Measurements from ENCODE around the gene RP9. TPM values are rescaled to one million over a fixed set of nuclear protein-coding genes. Genes with fewer than 3 reads are reported as not detected.

The RP9 gene
- total RNA-seq, 1 experiment from 2014 or later = 16.2 TPM

DNA sequence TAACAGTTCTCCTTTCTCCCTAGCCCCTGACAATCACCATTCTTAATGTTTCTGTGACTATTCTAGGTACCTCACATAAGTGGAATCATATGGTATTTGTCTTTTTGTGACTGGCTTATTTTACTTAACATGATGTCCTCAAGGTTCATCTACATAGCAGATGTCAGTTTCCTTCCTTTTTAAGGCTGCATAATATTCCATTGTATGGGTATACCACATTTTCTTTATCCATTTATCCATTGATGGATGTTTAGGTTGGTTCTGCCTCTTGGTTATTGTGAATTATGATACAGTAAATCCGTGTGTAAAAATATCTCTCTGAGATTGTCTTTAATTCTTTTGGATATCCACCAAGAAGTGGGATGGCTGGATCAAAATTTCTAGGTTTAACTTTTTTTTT, 33.4 kb upstream of the RP9 start:
- Histone ChIP-seq H3K4ac (ENCODE audit: low read depth, low read length) (no peak overlapping the region), H2BK12ac (ENCODE audit: insufficient read length, low read depth, low read length) (no peak overlapping the region), H3K9ac (ENCODE audit: extremely low read depth, insufficient read length, low read length) (no peak overlapping the region), H3K4me1 (ENCODE audit: insufficient read depth, low read length) (no peaks in the 10 kb centered on the region; the same call in 1 of the 2 replicates), H2BK120ac (ENCODE audit: low read depth, low read length, poor library complexity, severe bottlenecking) (no peak overlapping the region), H2AK5ac (ENCODE audit: insufficient read length, low read length) (no peak overlapping the region), H3K4me2 (ENCODE audit: insufficient read depth, insufficient read length, low read length) (no peak overlapping the region), H4K5ac (ENCODE audit: insufficient read length, low read depth, low read length) (no peak overlapping the region), H2AFZ (ENCODE audit: low read length) (no peak overlapping the region), H2BK5ac (ENCODE audit: insufficient read length, low read length) (no peak overlapping the region), H3K79me1 (ENCODE audit: insufficient read depth, low read depth, low read length, poor library complexity, severe bottlenecking) (no peaks in the 10 kb centered on the region), H2BK20ac (ENCODE audit: low read depth, low read length, poor library complexity, severe bottlenecking) (no peak overlapping the region), H3K18ac (ENCODE audit: insufficient read length, low read depth, low read length) (no peak overlapping the region), H4K91ac (ENCODE audit: insufficient read length, low read depth, low read length) (no peak overlapping the region), H3K14ac (ENCODE audit: insufficient read depth, low read length) (no peak overlapping the region), H2BK15ac (ENCODE audit: low read depth, low read length) (no peak overlapping the region), H3K79me2 (ENCODE audit: insufficient read depth, low read length) (no peaks in the 10 kb centered on the region), H3K27me3 (ENCODE audit: insufficient read depth, low read length) (no peaks in the 10 kb centered on the region), H4K8ac (replicated peaks; ENCODE audit: insufficient read length, low read depth, low read length) (no peak overlapping the region), H4K20me1 (ENCODE audit: control insufficient read depth, insufficient read depth, insufficient read length) (no peaks in the 10 kb centered on the region), H3K23ac (ENCODE audit: insufficient read length, low read depth, low read length) (no peak overlapping the region), H3T11ph (ENCODE audit: low read length) (no peak overlapping the region), H3K23me2 (ENCODE audit: insufficient read length, low read depth, low read length, poor library complexity, severe bottlenecking) (no peaks in the 10 kb centered on the region), H3K9me3 (ENCODE audit: control insufficient read depth, low read depth, low read length) (no peaks in the 10 kb centered on the region), H3K27ac (ENCODE audit: insufficient read length, low read depth, low read length) (no peak overlapping the region), H3K56ac (ENCODE audit: insufficient read length, low read depth, low read length) (no peak overlapping the region)
- Mint-ChIP-seq H3K9me3 (peaks cover 8 to 14% of the 10 kb centered on the region in 2 experiments; a peak in 4 of 5 replicates), H3K36me3 (ENCODE audit: insufficient read depth in 1 of 3, low read depth in 3 of 3) (peaks cover 2 to 12% (median 4%) of the 10 kb centered on the region in 3 experiments; a peak in 5 of 7 replicates), H3K27ac (no peak overlapping the region), H3K27me3 (ENCODE audit: low read depth) (no peaks in the 10 kb centered on the region; the same call in 1 of the 2 replicates), H3K4me3 (no peak overlapping the region), H3K4me1 (peaks cover 10 to 13% of the 10 kb centered on the region in 2 experiments)
- WGBS (ENCODE audit: extremely low coverage, insufficient read length, low lambda C conversion rate) = no CpG with 5 or more reads among the region's 1 CpG
- TF ChIP-seq, protein P1, sequence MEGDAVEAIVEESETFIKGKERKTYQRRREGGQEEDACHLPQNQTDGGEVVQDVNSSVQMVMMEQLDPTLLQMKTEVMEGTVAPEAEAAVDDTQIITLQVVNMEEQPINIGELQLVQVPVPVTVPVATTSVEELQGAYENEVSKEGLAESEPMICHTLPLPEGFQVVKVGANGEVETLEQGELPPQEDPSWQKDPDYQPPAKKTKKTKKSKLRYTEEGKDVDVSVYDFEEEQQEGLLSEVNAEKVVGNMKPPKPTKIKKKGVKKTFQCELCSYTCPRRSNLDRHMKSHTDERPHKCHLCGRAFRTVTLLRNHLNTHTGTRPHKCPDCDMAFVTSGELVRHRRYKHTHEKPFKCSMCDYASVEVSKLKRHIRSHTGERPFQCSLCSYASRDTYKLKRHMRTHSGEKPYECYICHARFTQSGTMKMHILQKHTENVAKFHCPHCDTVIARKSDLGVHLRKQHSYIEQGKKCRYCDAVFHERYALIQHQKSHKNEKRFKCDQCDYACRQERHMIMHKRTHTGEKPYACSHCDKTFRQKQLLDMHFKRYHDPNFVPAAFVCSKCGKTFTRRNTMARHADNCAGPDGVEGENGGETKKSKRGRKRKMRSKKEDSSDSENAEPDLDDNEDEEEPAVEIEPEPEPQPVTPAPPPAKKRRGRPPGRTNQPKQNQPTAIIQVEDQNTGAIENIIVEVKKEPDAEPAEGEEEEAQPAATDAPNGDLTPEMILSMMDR (conservative IDR thresholded peaks at IDR 0.05) = no peak
- DNase-seq = no peak

Data from H9 (cell line).